ENCODE data around the gene ADD3.

The ADD3 gene

GRCh38 chr10:110171032-110171431 is 163.2 kb downstream of the ADD3 start:
- Histone ChIP-seq H3K36me3 (ENCODE audit: control insufficient read depth in 2 of 2, insufficient read depth in 2 of 2, low read length in 2 of 2) (no peaks in the 10 kb centered on the region), H3K4me3 (ENCODE audit: low read length in 2 of 2) (no peak overlapping the region), H3K4me1 (ENCODE audit: control insufficient read depth, insufficient read depth, low read length) (peaks cover 8% of the 10 kb centered on the region), H3K9me3 (ENCODE audit: control insufficient read depth in 2 of 2, low read length in 2 of 2) (no peaks in the 10 kb centered on the region), H3K27ac (ENCODE audit: low read length) (no peak overlapping the region), H3K27me3 (ENCODE audit: control insufficient read depth in 1 of 2, insufficient read depth in 2 of 2, low read length in 2 of 2) (peaks cover 24 to 28% of the 10 kb centered on the region in 2 donors), H3K9ac (ENCODE audit: low read length in 2 of 2) (no peak overlapping the region)

- Histone ChIP-seq H3K4me3 (ENCODE audit: low read length in 2 of 2) (no peak overlapping the region), H3K4me1 (ENCODE audit: control insufficient read depth, insufficient read depth, low read length) (peaks cover 8% of the 10 kb centered on the region), H3K9ac (ENCODE audit: low read length in 2 of 2) (no peak overlapping the region), H3K36me3 (ENCODE audit: control insufficient read depth in 2 of 2, insufficient read depth in 2 of 2, low read length in 2 of 2) (no peaks in the 10 kb centered on the region), H3K27me3 (ENCODE audit: control insufficient read depth in 1 of 2, insufficient read depth in 2 of 2, low read length in 2 of 2) (peaks cover 20% of the 10 kb centered on the region in 2 donors), H3K27ac (ENCODE audit: low read length) (no peak overlapping the region), H3K9me3 (ENCODE audit: control insufficient read depth in 2 of 2, low read length in 2 of 2) (no peaks in the 10 kb centered on the region)
Observed at GRCh38 chr10:110172155-110172554, 164.4 kb downstream of the ADD3 start.

GRCh38 chr10:110174201-110174600 is 166.4 kb downstream of the ADD3 start:
- Histone ChIP-seq H3K4me3 (ENCODE audit: low read length in 2 of 2) (no peak overlapping the region), H3K36me3 (ENCODE audit: control insufficient read depth in 2 of 2, insufficient read depth in 2 of 2, low read length in 2 of 2) (no peaks in the 10 kb centered on the region), H3K4me1 (ENCODE audit: control insufficient read depth, insufficient read depth, low read length) (peaks cover 4% of the 10 kb centered on the region), H3K9ac (ENCODE audit: low read length in 2 of 2) (no peak overlapping the region), H3K9me3 (ENCODE audit: control insufficient read depth in 2 of 2, low read length in 2 of 2) (no peaks in the 10 kb centered on the region), H3K27me3 (ENCODE audit: control insufficient read depth in 1 of 2, insufficient read depth in 2 of 2, low read length in 2 of 2) (peaks cover 7 to 8% of the 10 kb centered on the region in 2 donors), H3K27ac (ENCODE audit: low read length) (no peak overlapping the region)

- no peak overlapping the region for H3K27ac ChIP-seq (ENCODE audit: low read length)
- H3K9me3 ChIP-seq (ENCODE audit: control insufficient read depth in 2 of 2, low read length in 2 of 2), result no peaks in the 10 kb centered on the region
- H3K27me3 ChIP-seq (ENCODE audit: control insufficient read depth in 1 of 2, insufficient read depth in 2 of 2, low read length in 2 of 2), result peaks cover 4 to 8% of the 10 kb centered on the region in 2 donors
- peaks cover 4% of the 10 kb centered on the region for H3K4me1 ChIP-seq (ENCODE audit: control insufficient read depth, insufficient read depth, low read length)
- H3K9ac ChIP-seq (ENCODE audit: low read length in 2 of 2), result no peak overlapping the region
- no peak overlapping the region for H3K4me3 ChIP-seq (ENCODE audit: low read length in 2 of 2)
- no peaks in the 10 kb centered on the region for H3K36me3 ChIP-seq (ENCODE audit: control insufficient read depth in 2 of 2, insufficient read depth in 2 of 2, low read length in 2 of 2)
Observed at GRCh38 chr10:110174816-110175215, 167.0 kb downstream of the ADD3 start.

GRCh38 chr10:110175406-110175805 is 167.6 kb downstream of the ADD3 start:
- Histone ChIP-seq H3K9ac (ENCODE audit: low read length in 2 of 2) (no peak overlapping the region), H3K4me1 (ENCODE audit: control insufficient read depth, insufficient read depth, low read length) (no peaks in the 10 kb centered on the region), H3K4me3 (ENCODE audit: low read length in 2 of 2) (no peak overlapping the region), H3K9me3 (ENCODE audit: control insufficient read depth in 2 of 2, low read length in 2 of 2) (no peaks in the 10 kb centered on the region), H3K36me3 (ENCODE audit: control insufficient read depth in 2 of 2, insufficient read depth in 2 of 2, low read length in 2 of 2) (no peaks in the 10 kb centered on the region), H3K27ac (ENCODE audit: low read length) (no peak overlapping the region), H3K27me3 (ENCODE audit: control insufficient read depth in 1 of 2, insufficient read depth in 2 of 2, low read length in 2 of 2) (peaks cover 0 to 7% of the 10 kb centered on the region in 2 donors)

GRCh38 chr10:110176141-110177030 is 168.6 kb downstream of the ADD3 start:
- Histone ChIP-seq H3K9me3 (ENCODE audit: control insufficient read depth in 2 of 2, low read length in 2 of 2) (no peaks in the 10 kb centered on the region), H3K4me1 (ENCODE audit: control insufficient read depth, insufficient read depth, low read length) (no peaks in the 10 kb centered on the region), H3K27me3 (ENCODE audit: control insufficient read depth in 1 of 2, insufficient read depth in 2 of 2, low read length in 2 of 2) (peaks cover 0 to 4% of the 10 kb centered on the region in 2 donors), H3K27ac (ENCODE audit: low read length) (no peak overlapping the region), H3K4me3 (ENCODE audit: low read length in 2 of 2) (no peak overlapping the region), H3K9ac (ENCODE audit: low read length in 2 of 2) (no peak overlapping the region), H3K36me3 (ENCODE audit: control insufficient read depth in 2 of 2, insufficient read depth in 2 of 2, low read length in 2 of 2) (no peaks in the 10 kb centered on the region)

GRCh38 chr10:110179220-110179619 is 171.4 kb downstream of the ADD3 start:
- H3K4me3 ChIP-seq (ENCODE audit: low read length in 2 of 2), result no peak overlapping the region
- no peaks in the 10 kb centered on the region for H3K4me1 ChIP-seq (ENCODE audit: control insufficient read depth, insufficient read depth, low read length)
- H3K36me3 ChIP-seq (ENCODE audit: control insufficient read depth in 2 of 2, insufficient read depth in 2 of 2, low read length in 2 of 2), result no peaks in the 10 kb centered on the region
- H3K27ac ChIP-seq (ENCODE audit: low read length), result no peak overlapping the region
- peaks cover 0 to 3% of the 10 kb centered on the region in 2 donors for H3K27me3 ChIP-seq (ENCODE audit: control insufficient read depth in 1 of 2, insufficient read depth in 2 of 2, low read length in 2 of 2)
- H3K9ac ChIP-seq (ENCODE audit: low read length in 2 of 2), result no peak overlapping the region
- H3K9me3 ChIP-seq (ENCODE audit: control insufficient read depth in 2 of 2, low read length in 2 of 2), result no peaks in the 10 kb centered on the region

GRCh38 chr10:110181451-110181850 is 173.7 kb downstream of the ADD3 start:
- H3K4me1 ChIP-seq (ENCODE audit: control insufficient read depth, insufficient read depth, low read length), result no peaks in the 10 kb centered on the region
- no peaks in the 10 kb centered on the region for H3K36me3 ChIP-seq (ENCODE audit: control insufficient read depth in 2 of 2, insufficient read depth in 2 of 2, low read length in 2 of 2)
- H3K27me3 ChIP-seq (ENCODE audit: control insufficient read depth in 1 of 2, insufficient read depth in 2 of 2, low read length in 2 of 2), result peaks cover 0 to 3% of the 10 kb centered on the region in 2 donors
- H3K9me3 ChIP-seq (ENCODE audit: control insufficient read depth in 2 of 2, low read length in 2 of 2), result no peaks in the 10 kb centered on the region
- no peak overlapping the region for H3K4me3 ChIP-seq (ENCODE audit: low read length in 2 of 2)
- no peak overlapping the region for H3K9ac ChIP-seq (ENCODE audit: low read length in 2 of 2)
- H3K27ac ChIP-seq (ENCODE audit: low read length), result no peak overlapping the region

- Histone ChIP-seq H3K27ac (ENCODE audit: low read length) (no peak overlapping the region), H3K27me3 (ENCODE audit: control insufficient read depth in 1 of 2, insufficient read depth in 2 of 2, low read length in 2 of 2) (peaks cover 0 to 3% of the 10 kb centered on the region in 2 donors), H3K36me3 (ENCODE audit: control insufficient read depth in 2 of 2, insufficient read depth in 2 of 2, low read length in 2 of 2) (no peaks in the 10 kb centered on the region), H3K9ac (ENCODE audit: low read length in 2 of 2) (no peak overlapping the region), H3K4me1 (ENCODE audit: control insufficient read depth, insufficient read depth, low read length) (no peaks in the 10 kb centered on the region), H3K9me3 (ENCODE audit: control insufficient read depth in 2 of 2, low read length in 2 of 2) (no peaks in the 10 kb centered on the region), H3K4me3 (ENCODE audit: low read length in 2 of 2) (no peak overlapping the region)
Observed at GRCh38 chr10:110181911-110182310, 174.1 kb downstream of the ADD3 start.

- Histone ChIP-seq H3K27ac (ENCODE audit: low read length) (no peak overlapping the region), H3K4me3 (ENCODE audit: low read length in 2 of 2) (no peak overlapping the region), H3K9ac (ENCODE audit: low read length in 2 of 2) (no peak overlapping the region), H3K36me3 (ENCODE audit: control insufficient read depth in 2 of 2, insufficient read depth in 2 of 2, low read length in 2 of 2) (no peaks in the 10 kb centered on the region), H3K27me3 (ENCODE audit: control insufficient read depth in 1 of 2, insufficient read depth in 2 of 2, low read length in 2 of 2) (no peaks in the 10 kb centered on the region), H3K4me1 (ENCODE audit: control insufficient read depth, insufficient read depth, low read length) (no peaks in the 10 kb centered on the region), H3K9me3 (ENCODE audit: control insufficient read depth in 2 of 2, low read length in 2 of 2) (no peaks in the 10 kb centered on the region)
Observed at GRCh38 chr10:110184398-110184797, 176.6 kb downstream of the ADD3 start.

Data from stomach smooth muscle (tissue), 2 donors.